Astrocyte (in vitro differentiated cells and primary cell): ENCODE measurements around the gene CHN2. TPM values are rescaled to one million over a fixed set of nuclear protein-coding genes. Genes with fewer than 3 reads are reported as not detected.

Source experiments
- DNase-seq: peaks from one replicate; pipeline ENCODE4 v3.0.0-alpha.2; 2010; ENCODE audit warnings: low read depth
- FAIRE-seq: peaks from 2 replicates; lab custom pipeline; 2011; peaks lifted over from hg19 to GRCh38; lab: Jason Lieb, UNC
- H2AFZ ChIP-seq: 2 replicates; pipeline ENCODE4 v1.6.0; 2012; ENCODE audit warnings: low read depth, low read length, inconsistent platforms
- H3K27ac ChIP-seq: 2 replicates; pipeline ENCODE4 v1.5.1; 2011; ENCODE audit warnings: low read depth, low read length, inconsistent platforms
- H3K27me3 ChIP-seq: 2 replicates; pipeline ENCODE4 v1.6.0; 2011; ENCODE audit warnings: low read length, inconsistent platforms; ENCODE audit not compliant: insufficient read depth
- H3K36me3 ChIP-seq: 2 replicates; pipeline ENCODE4 v1.5.1; 2011; ENCODE audit warnings: low read length, inconsistent platforms; ENCODE audit not compliant: insufficient read depth
- H3K4me1 ChIP-seq: 2 replicates; pipeline ENCODE4 v1.5.1; 2011; ENCODE audit warnings: low read length, inconsistent platforms; ENCODE audit not compliant: insufficient read depth
- H3K4me2 ChIP-seq: 2 replicates; pipeline ENCODE4 v1.6.0; 2012; ENCODE audit warnings: low read length, inconsistent platforms
- H3K4me3 ChIP-seq: 2 replicates; pipeline ENCODE4 v1.5.1; 2011; ENCODE audit warnings: low read depth, mild to moderate bottlenecking, low read length, inconsistent platforms; ENCODE audit not compliant: insufficient read depth
- H3K79me2 ChIP-seq: 2 replicates; pipeline ENCODE4 v1.6.0; 2012; ENCODE audit warnings: mild to moderate bottlenecking, low read length, inconsistent platforms; ENCODE audit not compliant: insufficient read depth
- H3K9ac ChIP-seq: 2 replicates; pipeline ENCODE4 v1.6.0; 2012; ENCODE audit warnings: mild to moderate bottlenecking, low read length, inconsistent platforms
- H3K9me3 ChIP-seq: 2 replicates; pipeline ENCODE4 v1.5.1; 2012; ENCODE audit warnings: low read depth, mild to moderate bottlenecking, low read length, inconsistent platforms; ENCODE audit not compliant: insufficient read depth
- H4K20me1 ChIP-seq: 2 replicates; pipeline ENCODE4 v1.6.0; 2012; ENCODE audit warnings: low read length, inconsistent platforms; ENCODE audit not compliant: insufficient read depth
- H3K27ac Mint-ChIP-seq: one replicate; pipeline ENCODE4 v1.8.0; 2021; ENCODE audit warnings: mild to moderate bottlenecking, mixed read lengths; ENCODE audit not compliant: unreplicated experiment
- H3K27me3 Mint-ChIP-seq: one replicate; pipeline ENCODE4 v1.8.0; 2021; ENCODE audit warnings: low read depth, mixed read lengths; ENCODE audit not compliant: unreplicated experiment
- H3K36me3 Mint-ChIP-seq: one replicate; pipeline ENCODE4 v1.8.0; 2021; ENCODE audit warnings: low read depth, mixed read lengths; ENCODE audit not compliant: unreplicated experiment
- H3K4me1 Mint-ChIP-seq: one replicate; pipeline ENCODE4 v1.8.0; 2021; ENCODE audit warnings: low read depth, mixed read lengths; ENCODE audit not compliant: unreplicated experiment
- H3K4me3 Mint-ChIP-seq: one replicate; pipeline ENCODE4 v1.8.0; 2021; ENCODE audit warnings: mild to moderate bottlenecking, moderate library complexity, mixed read lengths; ENCODE audit not compliant: unreplicated experiment
- H3K9me3 Mint-ChIP-seq: one replicate; pipeline ENCODE4 v1.8.0; 2021; ENCODE audit warnings: mild to moderate bottlenecking, mixed read lengths; ENCODE audit not compliant: unreplicated experiment
- EZH2 ChIP-seq: IDR thresholded peaks from 2 replicates; pipeline ENCODE4 v1.6.1; 2012; ENCODE audit warnings: mild to moderate bottlenecking, low read length, inconsistent platforms; ENCODE audit not compliant: insufficient read depth
- total RNA-seq: library from RNA; stranded (reverse); gene quantifications from 2 replicates; pipeline ENCODE4 v1.2.1, GENCODE V29; 2021
- TF ChIP-seq, protein P1 (sequence below): IDR thresholded peaks from 2 replicates; pipeline ENCODE4 v1.5.1; 2011; ENCODE audit warnings: low read depth, mild to moderate bottlenecking, inconsistent platforms, low read length, moderate library complexity; ENCODE audit not compliant: insufficient read depth

CHN2 gene
- total RNA-seq, 1 donor from 2014 or later, result 2.5 TPM

DNA sequence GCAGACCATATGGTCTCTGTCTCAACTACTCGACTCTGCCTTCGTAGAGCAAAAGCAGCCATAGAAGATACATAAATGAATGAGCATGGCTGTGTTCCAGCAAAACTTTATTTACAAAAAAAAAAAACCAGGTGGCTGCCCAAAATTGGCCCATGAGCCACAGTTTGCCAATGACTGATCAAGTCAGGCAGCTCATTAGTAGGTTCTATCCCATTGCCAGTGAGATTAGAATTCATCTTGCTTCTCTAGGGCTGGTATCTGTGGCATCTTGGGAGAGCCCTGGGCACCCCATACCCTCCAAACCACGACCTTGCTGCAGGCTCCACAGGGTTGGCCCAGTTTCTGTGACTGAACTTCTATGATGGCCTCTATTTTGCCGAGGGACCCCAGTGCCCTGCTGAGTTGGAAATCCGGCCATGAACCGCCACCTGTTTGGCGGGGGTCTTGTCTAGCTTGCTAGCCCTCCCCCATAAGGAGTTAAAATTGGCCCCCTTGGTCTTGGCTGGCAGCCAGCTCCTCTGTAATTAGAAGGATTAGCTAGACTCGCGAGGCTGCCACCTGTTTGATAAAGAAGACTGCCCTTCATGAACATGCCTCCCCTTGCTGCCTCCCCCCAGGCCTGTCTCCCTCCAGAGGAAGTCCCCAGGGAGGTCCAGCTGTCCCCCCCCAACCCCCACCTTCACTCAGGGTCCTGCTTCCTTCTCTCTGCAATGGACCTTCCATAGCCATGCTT, 83.9 kb downstream of the CHN2 start:
- H3K27ac Mint-ChIP-seq, result no peak overlapping the region
- Histone ChIP-seq H3K9ac (no peak overlapping the region), H3K4me3 (no peak overlapping the region), H4K20me1 (no peaks in the 10 kb centered on the region), H3K9me3 (no peaks in the 10 kb centered on the region), H3K27ac (no peak overlapping the region), H3K79me2 (no peaks in the 10 kb centered on the region), H3K27me3 (peaks cover 64% of the 10 kb centered on the region), H3K4me1 (peaks cover 3% of the 10 kb centered on the region), H2AFZ (no peak overlapping the region), H3K36me3 (no peaks in the 10 kb centered on the region), H3K4me2 (no peak overlapping the region)
- no peak for TF ChIP-seq EZH2
- TF ChIP-seq, protein P1, sequence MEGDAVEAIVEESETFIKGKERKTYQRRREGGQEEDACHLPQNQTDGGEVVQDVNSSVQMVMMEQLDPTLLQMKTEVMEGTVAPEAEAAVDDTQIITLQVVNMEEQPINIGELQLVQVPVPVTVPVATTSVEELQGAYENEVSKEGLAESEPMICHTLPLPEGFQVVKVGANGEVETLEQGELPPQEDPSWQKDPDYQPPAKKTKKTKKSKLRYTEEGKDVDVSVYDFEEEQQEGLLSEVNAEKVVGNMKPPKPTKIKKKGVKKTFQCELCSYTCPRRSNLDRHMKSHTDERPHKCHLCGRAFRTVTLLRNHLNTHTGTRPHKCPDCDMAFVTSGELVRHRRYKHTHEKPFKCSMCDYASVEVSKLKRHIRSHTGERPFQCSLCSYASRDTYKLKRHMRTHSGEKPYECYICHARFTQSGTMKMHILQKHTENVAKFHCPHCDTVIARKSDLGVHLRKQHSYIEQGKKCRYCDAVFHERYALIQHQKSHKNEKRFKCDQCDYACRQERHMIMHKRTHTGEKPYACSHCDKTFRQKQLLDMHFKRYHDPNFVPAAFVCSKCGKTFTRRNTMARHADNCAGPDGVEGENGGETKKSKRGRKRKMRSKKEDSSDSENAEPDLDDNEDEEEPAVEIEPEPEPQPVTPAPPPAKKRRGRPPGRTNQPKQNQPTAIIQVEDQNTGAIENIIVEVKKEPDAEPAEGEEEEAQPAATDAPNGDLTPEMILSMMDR, result no peak
- H3K4me1 Mint-ChIP-seq, result peaks cover 4% of the 10 kb centered on the region
- peaks cover 3% of the 10 kb centered on the region for H3K9me3 Mint-ChIP-seq
- H3K4me3 Mint-ChIP-seq, result no peak overlapping the region
- FAIRE-seq (no peak), DNase-seq (no peak)
- peaks cover 30% of the 10 kb centered on the region for H3K27me3 Mint-ChIP-seq
- H3K36me3 Mint-ChIP-seq, result no peaks in the 10 kb centered on the region

DNA sequence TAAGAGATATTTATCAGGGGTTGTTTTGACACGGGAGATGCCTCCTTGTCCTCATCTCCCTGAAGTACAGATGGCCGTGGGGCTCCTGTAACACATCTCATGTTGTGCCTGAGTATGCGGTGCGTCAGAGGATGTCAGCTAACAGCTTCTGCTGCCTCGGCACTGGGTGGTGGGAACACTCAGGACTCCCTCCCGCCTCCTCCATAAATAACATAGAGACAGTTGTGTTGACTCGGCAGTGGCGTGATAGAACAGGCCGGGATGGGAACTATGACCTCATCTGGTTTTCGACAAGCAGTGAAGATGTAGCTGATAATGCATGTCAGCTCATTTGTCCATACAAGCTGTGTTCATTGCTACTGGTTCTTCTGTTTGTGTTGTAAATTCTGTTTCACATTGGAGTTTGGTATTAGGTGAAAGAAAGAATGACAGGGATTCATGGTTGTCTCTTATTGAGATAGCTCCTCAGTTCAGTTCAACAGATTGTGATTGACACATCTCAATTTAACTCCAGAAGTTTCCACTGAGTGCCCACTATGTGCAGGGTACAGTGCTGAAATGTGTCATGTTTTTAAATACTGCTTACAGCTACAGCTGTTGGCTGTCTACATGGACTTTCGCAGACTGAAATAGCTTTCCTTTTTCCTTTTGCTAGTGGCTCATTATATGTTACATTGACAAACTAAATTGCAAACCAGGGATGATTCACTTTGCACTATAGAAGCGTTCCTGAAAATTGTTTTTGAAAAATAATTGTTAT, 87.4 kb downstream of the CHN2 start:
- Histone ChIP-seq H3K27me3 (peaks cover 55% of the 10 kb centered on the region), H3K4me2 (no peak overlapping the region), H3K9ac (no peak overlapping the region), H3K36me3 (no peaks in the 10 kb centered on the region), H3K27ac (no peak overlapping the region), H3K79me2 (no peaks in the 10 kb centered on the region), H4K20me1 (peaks cover 4% of the 10 kb centered on the region), H2AFZ (no peak overlapping the region), H3K9me3 (no peaks in the 10 kb centered on the region), H3K4me1 (peaks cover 19% of the 10 kb centered on the region), H3K4me3 (no peak overlapping the region)
- Mint-ChIP-seq H3K27ac (no peak overlapping the region), H3K9me3 (peaks cover 3% of the 10 kb centered on the region), H3K36me3 (no peaks in the 10 kb centered on the region), H3K4me3 (no peak overlapping the region), H3K4me1 (peaks cover 18% of the 10 kb centered on the region), H3K27me3 (peaks cover 23% of the 10 kb centered on the region)
- FAIRE-seq (no peak), DNase-seq (peak; percentile 22)
- no peak for TF ChIP-seq EZH2
- TF ChIP-seq, protein P1, result no peak
